Ovary (tissue), 9 donors: Measurements from ENCODE around the gene SHANK2. TPM values are rescaled to one million over a fixed set of nuclear protein-coding genes. Genes with fewer than 3 reads are reported as not detected.

Source experiments
- DNase-seq, 5 donors: peaks; one replicate each; pipeline ENCODE4 v3.0.0-alpha.2; 2019 to 2020
- H3K27ac ChIP-seq, 2 donors: fragments of 200-600 bp; one replicate each; pipeline versions ENCODE4 v1.5.1 to v1.8.0; 2019 to 2022
- H3K27me3 ChIP-seq: fragments of 200-600 bp; one replicate; pipeline ENCODE4 v1.8.0; 2022
- H3K36me3 ChIP-seq: fragments of 200-600 bp; sonication (generic); one replicate; pipeline ENCODE4 v1.5.1; 2019
- H3K4me1 ChIP-seq: one replicate; pipeline ENCODE4 v1.8.1; 2013; ENCODE audit warnings: mild to moderate bottlenecking, moderate library complexity; ENCODE audit not compliant: insufficient read depth
- H3K4me3 ChIP-seq: fragments of 200-600 bp; sonication (generic); one replicate; pipeline ENCODE4 v1.5.1; 2017
- H3K9me3 ChIP-seq, 2 donors: fragments of 200-600 bp in 1 of 2; sonication (generic) in 1 of 2; one replicate each; pipeline versions ENCODE4 v1.5.1 to v1.8.1; 2013 to 2019; ENCODE audit warnings: mild to moderate bottlenecking in 1 of 2, moderate library complexity in 1 of 2
- CTCF ChIP-seq, 3 donors: fragments of 450-650 bp in 2 of 3; fragments of 200-600 bp in 1 of 3; IDR thresholded peaks; one replicate each; pipeline versions ENCODE4 v1.5.1 to v1.8.0; 2016 to 2022; ENCODE audit warnings: antibody characterized with exemption in 3 of 3, mild to moderate bottlenecking in 1 of 3
- EP300 ChIP-seq: sonication (generic); formaldehyde crosslinking; IDR thresholded peaks from one replicate; pipeline ENCODE4 v1.6.1; 2017; ENCODE audit warnings: antibody characterized with exemption
- POLR2A ChIP-seq: fragments of 450-650 bp; IDR thresholded peaks from one replicate; pipeline ENCODE4 v1.6.1; 2017; ENCODE audit warnings: antibody characterized with exemption, mild to moderate bottlenecking, moderate library complexity
- WGBS, 3 donors: extraction: QIAGEN DNeasy Blood & Tissue Kit in 1 of 3; methylation state at CpG; one replicate each; pipeline versions ENCODE4 v1.1.5 to v1.1.7; 2013 to 2017; 5-methylcytosine and 5-hydroxymethylcytosine counted together
- intact Hi-C, 4 donors: fragments of 100-400 bp; cut with DNase I; formaldehyde crosslinking; loops; one replicate each; pipeline versions ENCODE4 v1.11.0 to v1.15.1; 2022 to 2023
- polyA plus RNA-seq, 2 donors: library from polyadenylated mRNA; stranded (reverse); fragments of 200-250 nt in 1 of 2; fragments of 350-450 nt in 1 of 2; fragmentation: Illumina TruSeq in 1 of 2; extraction: RNeasy Lipid Tissue Mini Kit (QIAGEN cat#74804) in 1 of 2; gene quantifications; one replicate each; pipeline ENCODE4 v1.2.3, GENCODE V29; 2013 to 2014
- total RNA-seq, 7 donors: library from RNA; depleted of rRNA in 2 of 7; stranded (reverse); fragments of >200 nt in 2 of 7; fragmentation: NEBNext Ultra II Directional in 3 of 7; extraction: Animal tissue kit (Norgen Biotek cat#: 25700) in 3 of 7; gene quantifications; one replicate each; pipeline versions ENCODE4 v1.1.0 to v1.2.4, GENCODE V29; 2016 to 2023
- donor health status: DM: no; HTN: no; CAD: no; lungs with moderate emphysema.
- donor health status: DM: no; HTN: no; CAD: no.
- donor health status: Bipolar disorder and iron deficiency.
- donor health status: DM: yes; HTN: yes; CAD: no.
- donor health status: DM: no; HTN: no; CAD: no.
- donor health status: DM: yes; HTN: yes; CAD: no.

SHANK2 gene
- total and polyA plus RNA-seq, 9 donors = 0.05 to 40.4 (median 2.3) TPM; not detected in 1

GRCh38 chr11:71283971-71284441, 31.6 kb upstream of the SHANK2 start:
- WGBS, 3 donors = 71 to 76% (median 74%) methylated on average over 16 of the region's 16 CpGs
- intact Hi-C loops = loop anchor here in 1 of 4 donors (10.0 kb wide), 1 partner anchor 59 kb away; no protein-coding TSS in a partner anchor
- TF ChIP-seq EP300 (no peak), CTCF (IDR thresholded peaks at IDR 0.05) (no peak), POLR2A (no peak)
- Histone ChIP-seq H3K4me1 (no peaks in the 10 kb centered on the region), H3K27ac (no peak overlapping the region), H3K27me3 (no peaks in the 10 kb centered on the region), H3K36me3 (no peaks in the 10 kb centered on the region), H3K9me3 (no peaks in the 10 kb centered on the region), H3K4me3 (no peak overlapping the region)
- DNase-seq = no peak

- TF ChIP-seq POLR2A (no peak), EP300 (no peak), CTCF (IDR thresholded peaks at IDR 0.05) (no peak)
- no peaks in the 10 kb centered on the region for H3K4me1 ChIP-seq
- no peak overlapping the region for H3K4me3 ChIP-seq
- H3K27ac ChIP-seq = no peak overlapping the region
- H3K36me3 ChIP-seq = no peaks in the 10 kb centered on the region
- 77 to 82% (median 78%) methylated on average over 15 of the region's 15 CpGs for WGBS, 3 donors
- DNase-seq = no peak
- H3K27me3 ChIP-seq = no peaks in the 10 kb centered on the region
- H3K9me3 ChIP-seq = no peaks in the 10 kb centered on the region
- intact Hi-C loops = loop anchor here in 1 of 4 donors (10.0 kb wide), 1 partner anchor 58 kb away; no protein-coding TSS in a partner anchor
These were observed 30.4 kb upstream of the SHANK2 start for GRCh38 chr11:71282581-71283351.

- 66 to 75% (median 74%) methylated on average over 7 of the region's 7 CpGs for WGBS, 3 donors
- Histone ChIP-seq H3K4me3 (no peak overlapping the region), H3K27me3 (no peaks in the 10 kb centered on the region), H3K4me1 (no peaks in the 10 kb centered on the region), H3K27ac (no peak overlapping the region), H3K36me3 (no peaks in the 10 kb centered on the region), H3K9me3 (no peaks in the 10 kb centered on the region)
- no peak for DNase-seq
- TF ChIP-seq EP300 = no peak
- no peak for TF ChIP-seq POLR2A
- no peak for TF ChIP-seq CTCF (IDR thresholded peaks at IDR 0.05)
- intact Hi-C loops = loop anchor here in 1 of 4 donors (10.0 kb wide), 1 partner anchor 57 kb away; no protein-coding TSS in a partner anchor
These were observed 29.5 kb upstream of the SHANK2 start for GRCh38 chr11:71281831-71282230.

- H3K27me3 ChIP-seq = no peaks in the 10 kb centered on the region
These were observed 28.8 kb upstream of the SHANK2 start for GRCh38 chr11:71281204-71281603.

More at GRCh38 chr11:71281204-71281603, 28.8 kb upstream of the SHANK2 start:
- DNase-seq = no peak
- H3K27ac ChIP-seq = no peak overlapping the region
- TF ChIP-seq EP300 (no peak), CTCF (IDR thresholded peaks at IDR 0.05) (no peak), POLR2A (no peak)
- no peaks in the 10 kb centered on the region for H3K9me3 ChIP-seq
- H3K36me3 ChIP-seq = no peaks in the 10 kb centered on the region
- WGBS, 3 donors = 93 to 96% (median 94%) methylated on average over 3 of the region's 3 CpGs
- H3K4me3 ChIP-seq = no peak overlapping the region
- no peaks in the 10 kb centered on the region for H3K4me1 ChIP-seq
- intact Hi-C loops = loop anchor here in 1 of 4 donors (10.0 kb wide), 1 partner anchor 56 kb away; no protein-coding TSS in a partner anchor
